PFSK-1 (cell line): ENCODE measurements around the gene LONRF2.

Experiments used
- FOXP2 ChIP-seq: optimal IDR thresholded peaks from 2 replicates; pipeline ENCODE3; 2011; ENCODE audit warnings: borderline replicate concordance, control low read depth, inconsistent platforms; ENCODE audit not compliant: insufficient read depth; ENCODE audit errors: extremely low read length, extremely low read depth
- POLR2AphosphoS5 ChIP-seq: IDR thresholded peaks from 2 replicates; pipeline ENCODE4 v1.6.1; 2012; ENCODE audit warnings: low read depth, mild to moderate bottlenecking, control low read depth, low read length, moderate library complexity
- REST ChIP-seq, 2 experiments: IDR thresholded peaks; 2 replicates each; pipeline versions ENCODE4 v1.6.1 to v1.8.0; 2011 to 2012; ENCODE audit warnings: low read depth in 2 of 2, low read length in 2 of 2, control low read depth in 1 of 2, inconsistent platforms in 1 of 2, mild to moderate bottlenecking in 1 of 2, moderate library complexity in 1 of 2; ENCODE audit not compliant: insufficient read depth in 1 of 2
- SIN3A ChIP-seq: IDR thresholded peaks from 2 replicates; pipeline ENCODE4 v1.6.1; 2012; ENCODE audit warnings: mild to moderate bottlenecking, low read length, moderate library complexity, borderline replicate concordance; ENCODE audit not compliant: insufficient read depth
- TAF1 ChIP-seq: IDR thresholded peaks from 2 replicates; pipeline ENCODE4 v1.6.1; 2012; ENCODE audit warnings: low read length, control low read depth, borderline replicate concordance; ENCODE audit not compliant: insufficient read depth

- no peak for TF ChIP-seq POLR2AphosphoS5
- TF ChIP-seq REST (IDR thresholded peaks at IDR 0.05; ENCODE audit: insufficient read depth in 1 of 2, low read depth in 2 of 2, low read length in 2 of 2) = no peak
- TF ChIP-seq TAF1 = no peak
- TF ChIP-seq SIN3A = no peak
- TF ChIP-seq FOXP2 = no peak
These were observed 64.4 kb downstream of the LONRF2 start for GRCh38 chr2:100257939-100258338.
